Measurements from ENCODE around the gene NT5M.

NT5M gene

DNA sequence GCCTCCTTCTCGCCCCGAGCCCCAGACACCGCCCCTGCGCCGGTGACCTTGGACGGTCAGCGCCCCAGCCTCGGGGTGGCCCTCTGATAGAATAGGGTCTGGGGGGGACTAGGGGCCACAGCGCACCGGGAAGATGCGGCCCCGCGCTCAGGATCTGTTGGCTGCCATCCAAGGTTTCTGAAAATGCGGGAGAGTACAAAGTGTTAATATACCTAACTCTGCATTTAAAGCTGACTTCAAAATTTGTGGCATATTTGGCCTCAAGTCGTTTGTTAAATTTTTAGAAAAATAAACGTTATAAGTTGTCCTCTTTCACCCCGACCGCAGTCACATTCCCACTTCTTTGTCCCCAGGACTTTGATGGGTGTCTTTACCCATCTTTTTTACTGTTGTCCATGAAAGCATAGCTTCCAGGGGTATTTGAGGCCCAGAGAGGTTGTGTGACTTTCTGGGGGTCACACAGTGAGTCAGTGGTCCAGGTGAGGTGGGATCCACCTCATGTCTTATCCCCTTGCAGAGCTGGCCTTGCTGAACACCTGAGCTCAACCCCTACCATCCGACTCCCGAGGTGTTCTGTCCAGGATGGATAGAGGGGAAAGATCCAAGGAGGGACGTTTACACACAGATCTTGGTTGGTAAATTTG is 796 bp downstream of the NT5M start:
- no peak for DNase-seq (ENCODE audit: low read depth in 2 of 2)

DNA sequence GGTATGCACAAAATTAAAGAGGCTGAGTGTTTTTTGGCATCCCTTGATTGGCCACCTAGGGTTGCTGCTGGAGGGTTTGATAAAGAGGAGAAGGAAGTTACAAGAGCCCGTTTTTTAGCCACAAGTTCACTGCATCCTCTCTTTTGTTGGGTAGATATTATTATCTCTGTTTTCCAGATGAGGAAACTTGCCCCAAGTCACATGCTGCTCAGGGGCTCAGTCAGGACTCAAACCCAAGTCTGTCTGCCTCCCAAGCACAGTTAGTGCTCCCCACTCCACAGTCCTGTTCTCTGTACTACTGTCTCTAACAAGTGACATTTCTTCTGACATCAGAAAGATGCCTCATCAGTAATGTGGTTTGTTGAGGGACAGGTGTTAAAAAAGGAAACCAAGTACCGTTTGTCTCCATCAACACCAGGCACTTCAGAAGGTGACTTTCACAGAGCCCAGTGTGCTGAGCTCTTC is 1.4 kb downstream of the NT5M start:
- DNase-seq (ENCODE audit: low read depth in 2 of 2), result no peak

DNA sequence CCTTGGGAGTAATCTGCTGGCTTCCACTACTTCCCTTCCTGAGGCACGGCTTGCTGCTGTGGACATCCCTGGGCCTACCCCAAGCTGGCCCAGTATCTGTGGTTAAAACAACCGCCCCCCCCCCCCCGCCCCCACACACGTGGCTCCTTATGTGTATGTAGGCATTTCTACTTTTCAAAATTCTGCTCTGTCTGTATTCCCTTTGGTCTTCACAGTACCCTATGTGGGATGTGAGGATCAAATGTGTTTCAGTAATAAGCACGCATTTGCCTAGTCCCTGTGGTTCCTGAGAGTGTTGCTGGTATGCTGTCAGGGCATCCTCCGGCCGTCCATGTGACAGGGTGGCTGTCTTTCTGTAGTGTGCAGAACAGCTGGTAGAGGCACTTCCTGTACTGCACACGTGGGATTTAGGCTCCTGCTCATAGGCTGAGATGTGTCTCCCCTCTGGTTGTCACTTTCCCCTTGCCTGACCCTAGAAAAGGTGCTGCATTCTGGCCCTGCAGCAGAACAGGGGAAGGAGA is 2.2 kb downstream of the NT5M start:
- DNase-seq (ENCODE audit: low read depth in 2 of 2), result peak in 1 of 2 donors; percentile 8

DNA sequence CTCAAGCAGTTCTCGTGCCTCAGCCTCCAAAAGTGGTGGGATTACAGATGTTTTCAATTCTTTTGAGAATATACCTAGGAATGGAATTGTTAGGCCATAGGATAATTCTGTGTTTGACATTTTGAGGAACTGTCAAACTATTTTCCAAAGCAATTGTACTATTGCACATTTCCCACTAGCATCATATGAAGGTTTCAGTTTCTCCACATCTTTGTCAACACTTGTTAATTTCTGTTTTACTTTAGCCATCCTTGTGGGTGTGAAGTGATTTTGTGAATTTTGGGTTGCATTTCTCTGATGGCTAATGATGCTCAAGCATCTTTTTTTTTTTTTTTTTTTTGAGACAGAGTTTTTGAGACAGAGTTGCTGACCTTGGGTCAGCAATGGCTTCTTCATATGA is 6.2 kb downstream of the NT5M start:
- no peak for DNase-seq (ENCODE audit: low read depth in 2 of 2)

DNA sequence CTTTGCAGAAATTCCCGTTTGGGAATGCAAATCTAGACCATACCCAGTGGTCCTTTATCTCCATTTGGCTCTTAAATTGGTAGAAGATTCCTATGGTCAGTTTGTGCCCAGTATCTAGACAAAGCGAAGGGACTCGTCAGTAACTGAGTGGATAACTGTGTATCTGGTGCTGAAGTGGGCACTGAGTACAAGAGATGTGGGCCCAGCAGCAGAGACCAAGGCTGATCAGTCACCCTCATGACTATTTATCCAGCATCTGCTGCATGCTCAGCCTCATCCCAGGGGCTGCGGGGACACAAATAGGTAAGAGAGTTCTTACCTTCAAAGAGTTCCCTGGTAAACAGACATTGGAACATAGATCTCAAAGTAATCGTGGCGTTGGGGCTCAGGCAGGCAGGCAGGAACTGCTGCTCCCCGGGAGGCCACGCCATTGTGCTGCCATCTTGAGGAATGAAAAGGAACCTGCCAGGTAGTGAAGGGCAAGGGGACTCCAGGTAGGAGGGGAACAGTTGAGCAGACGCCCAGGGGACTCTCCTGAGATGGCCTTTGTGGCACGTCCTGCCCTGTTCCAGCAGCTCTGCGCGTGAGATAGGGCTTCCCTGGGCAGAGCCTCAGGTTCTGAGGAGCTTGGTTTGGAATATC is 10.3 kb downstream of the NT5M start:
- peak; percentile 38 to 54 for DNase-seq (ENCODE audit: low read depth in 2 of 2)

DNA sequence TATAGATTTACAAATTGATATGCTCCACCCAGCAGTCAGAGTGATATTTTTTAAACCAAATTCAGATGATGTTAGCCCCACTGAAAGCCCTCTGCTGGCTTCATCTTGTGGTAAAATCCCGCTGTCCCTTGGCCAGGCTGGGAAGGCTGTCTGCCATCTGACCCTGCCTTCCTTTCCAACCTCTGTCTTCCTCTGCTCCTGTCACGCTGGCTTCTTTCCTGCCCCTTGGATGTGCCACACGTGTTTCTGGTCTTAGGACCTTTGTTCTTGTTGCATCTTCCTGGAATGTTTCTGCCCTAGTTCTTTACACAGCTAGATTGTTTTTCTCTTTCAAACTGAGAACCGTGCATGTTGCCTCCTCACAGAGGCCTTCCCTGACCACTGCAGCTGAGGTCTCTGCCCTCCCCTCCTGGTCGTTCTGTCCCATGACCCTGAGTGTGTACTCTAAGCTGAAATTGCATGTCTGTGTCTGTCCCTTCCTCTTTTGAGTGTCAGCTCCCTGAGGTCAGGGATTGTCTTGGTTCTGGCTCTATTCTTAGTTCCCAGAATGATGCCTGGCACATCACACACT is 11.4 kb downstream of the NT5M start:
- no peak for DNase-seq (ENCODE audit: low read depth in 2 of 2)

DNA sequence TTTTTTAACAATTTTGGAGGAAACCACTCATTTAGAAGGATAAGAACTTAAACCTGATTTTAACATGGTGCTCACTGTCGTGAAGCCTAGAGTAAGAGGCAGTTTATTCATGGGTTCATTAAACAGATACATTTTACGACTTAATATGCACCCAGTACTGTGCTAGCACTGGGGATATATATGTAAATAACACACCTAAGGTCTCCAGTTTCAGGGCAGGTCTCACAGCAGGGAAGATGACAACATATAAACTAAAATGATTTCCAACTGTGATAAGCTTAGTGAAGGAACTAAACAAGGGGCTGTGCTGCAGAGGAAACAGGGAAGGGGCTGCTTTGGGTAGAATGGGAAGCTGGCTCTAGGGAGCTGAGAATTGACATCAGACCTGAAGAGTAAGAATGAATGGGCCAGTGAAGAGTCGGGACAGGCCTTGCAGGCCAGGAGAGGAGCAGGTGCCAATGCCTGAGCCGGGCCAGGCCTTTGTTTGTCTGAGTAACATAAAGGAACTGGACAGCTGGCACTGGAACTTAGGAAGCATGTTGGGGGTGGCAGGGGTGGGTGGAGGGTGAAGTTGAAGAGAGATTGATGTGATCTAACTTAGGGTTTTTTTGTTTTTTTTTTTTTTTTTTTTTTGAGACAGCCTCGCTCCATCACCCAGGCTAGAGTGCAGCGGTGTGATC is 12.1 kb downstream of the NT5M start:
- no peak for DNase-seq (ENCODE audit: low read depth in 2 of 2)

DNA sequence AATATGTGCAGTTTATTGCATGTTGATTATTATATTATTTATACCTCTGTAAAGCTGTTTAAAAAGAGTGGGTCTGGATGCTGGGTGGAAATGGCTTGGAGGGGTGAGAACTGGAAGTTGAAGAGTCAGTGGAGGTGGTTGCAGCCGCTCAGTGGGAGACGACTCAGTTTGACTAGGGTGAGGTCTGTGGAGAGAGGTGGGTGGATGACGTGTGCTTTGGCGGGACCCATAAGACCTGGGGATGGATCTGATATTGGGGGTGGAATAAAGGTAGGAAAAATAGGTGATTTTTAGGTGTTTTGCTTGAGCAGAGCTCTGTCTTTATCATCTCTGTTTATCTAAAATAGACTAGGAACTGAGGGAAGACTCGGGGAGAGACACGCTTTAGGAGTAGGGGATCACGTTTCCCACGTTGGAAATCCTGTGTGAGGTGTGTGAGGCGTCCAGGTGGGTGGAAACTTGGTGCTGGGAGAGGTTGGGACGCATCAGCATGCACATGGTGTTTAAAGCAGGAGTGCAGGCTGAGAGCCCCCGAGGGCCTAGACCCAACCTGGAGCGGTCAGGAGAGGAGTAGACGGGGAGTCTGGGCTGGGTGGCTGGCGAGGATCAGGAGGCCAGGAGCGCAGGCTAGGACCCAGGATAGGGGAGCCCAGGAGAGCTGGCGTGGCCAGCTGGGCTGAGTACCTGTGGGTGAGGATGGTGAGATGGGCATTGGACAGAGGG is 17.2 kb downstream of the NT5M start:
- no peak for DNase-seq (ENCODE audit: low read depth in 2 of 2)

DNA sequence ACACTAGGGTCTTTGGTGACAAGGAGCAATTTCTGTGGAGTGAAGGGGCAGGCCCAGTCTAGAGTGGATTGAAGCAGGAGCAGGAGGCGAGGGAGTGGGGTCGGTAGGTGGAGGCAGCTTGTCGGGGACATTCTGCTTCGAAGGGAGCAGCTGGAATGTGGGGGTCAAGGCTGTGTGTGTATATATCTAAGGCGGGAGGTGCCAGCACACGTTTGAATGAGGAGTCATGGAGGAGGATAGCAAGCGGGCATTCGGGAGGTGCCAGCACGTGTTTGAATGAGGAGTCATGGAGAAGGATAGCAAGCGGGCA is 17.7 kb downstream of the NT5M start:
- DNase-seq (ENCODE audit: low read depth in 2 of 2), result no peak

DNA sequence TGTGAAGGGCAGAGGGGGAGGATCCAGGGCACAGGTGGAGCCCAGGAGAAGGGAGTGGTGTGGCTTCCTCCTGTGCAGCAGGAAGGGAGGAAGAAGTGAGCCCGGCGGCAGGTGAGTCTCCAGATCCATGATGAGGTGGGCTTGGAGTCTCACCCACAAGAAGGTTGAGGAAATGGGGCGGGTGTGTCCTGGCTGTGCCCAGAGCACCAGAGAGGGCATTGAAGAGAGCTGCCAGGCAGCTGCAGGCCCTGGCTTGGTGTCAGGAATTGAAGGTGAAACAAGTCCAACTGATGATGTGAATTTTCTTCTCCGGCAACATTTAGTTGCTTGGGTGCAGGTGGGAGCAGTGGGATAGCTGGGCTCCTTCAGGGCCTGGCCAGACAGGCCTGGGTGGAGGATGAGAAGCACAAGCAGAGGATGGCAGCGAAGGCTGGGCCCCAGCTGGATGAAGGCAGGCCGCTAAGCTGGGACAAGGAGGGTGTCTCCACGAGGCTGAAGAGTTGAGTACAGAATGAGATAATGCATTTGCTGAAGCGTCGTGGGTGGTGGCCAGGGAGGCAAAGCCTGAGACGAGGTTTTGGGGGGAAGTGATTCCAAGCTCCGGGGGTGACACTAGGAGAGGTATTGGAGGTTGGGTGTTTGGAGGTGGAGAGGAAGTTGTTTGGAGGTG is 18.3 kb downstream of the NT5M start:
- DNase-seq (ENCODE audit: low read depth in 2 of 2), result no peak

DNA sequence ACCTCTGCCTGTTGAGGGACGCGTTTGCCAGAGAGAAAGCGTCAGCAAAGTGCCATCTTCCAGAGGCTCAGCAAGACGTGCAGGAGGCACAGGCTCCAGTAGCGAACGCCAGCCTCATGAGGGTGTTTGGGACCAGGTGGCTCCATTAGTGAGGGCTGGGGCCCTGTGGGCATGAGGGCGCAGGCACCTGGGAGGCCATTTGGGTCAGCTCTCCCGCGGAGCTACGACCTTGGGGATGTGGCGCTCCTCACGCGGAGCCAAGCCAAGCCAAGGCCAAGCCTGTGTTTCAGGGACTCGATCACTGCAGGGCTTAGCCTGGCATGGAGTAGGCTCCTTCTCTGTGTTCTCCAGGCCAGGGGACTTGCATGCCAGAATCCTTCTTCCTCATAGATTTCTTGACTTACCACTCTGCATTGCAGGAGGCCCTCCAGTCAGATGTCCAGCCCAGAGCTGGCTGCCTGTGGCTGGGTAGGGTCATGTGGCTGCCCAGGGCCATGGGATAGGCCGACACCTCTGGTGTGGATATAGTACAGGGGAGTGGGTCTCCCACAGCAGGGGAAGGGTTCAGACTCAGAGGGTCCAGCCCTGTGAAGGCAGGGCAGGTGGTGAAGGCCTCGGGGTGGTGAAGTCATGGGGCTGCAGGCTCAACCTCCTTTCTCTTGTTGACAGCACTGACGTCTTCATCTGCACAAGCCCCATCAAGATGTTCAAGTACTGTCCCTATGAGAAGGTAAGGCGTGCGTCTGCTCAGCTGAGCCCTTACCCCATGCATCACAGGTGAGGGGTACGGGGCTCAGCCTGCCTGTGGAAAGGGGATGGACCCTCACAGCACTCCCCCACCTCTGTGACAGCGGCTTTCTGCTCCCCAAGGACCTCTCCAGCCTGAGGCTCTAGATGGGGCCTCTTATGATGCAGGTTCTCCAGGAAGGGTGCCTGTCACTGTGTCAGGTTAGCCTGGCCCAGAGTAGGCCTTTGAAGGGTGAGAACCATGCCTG is 19.6 kb downstream of the NT5M start:
- no peak for DNase-seq (ENCODE audit: low read depth in 2 of 2)

DNA sequence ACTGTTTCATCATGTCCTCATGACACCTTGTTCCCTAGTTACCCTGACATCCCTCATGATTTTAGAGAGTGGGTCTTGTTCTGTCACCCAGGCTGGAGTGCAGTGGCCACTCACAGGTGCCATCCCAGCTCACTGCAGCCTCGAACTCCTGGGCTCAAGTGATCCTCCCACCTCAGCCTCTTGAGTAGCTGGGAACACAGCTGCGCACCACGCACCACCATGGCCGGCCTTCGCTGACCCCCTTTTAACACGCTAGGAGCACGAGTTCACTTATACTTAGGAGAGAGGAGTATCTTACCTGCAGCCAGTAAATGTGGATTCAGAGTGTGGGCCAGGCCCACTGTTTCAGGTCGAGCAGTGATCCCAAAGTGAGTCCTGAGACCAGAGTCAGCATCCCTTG is 21.4 kb downstream of the NT5M start:
- DNase-seq (ENCODE audit: low read depth in 2 of 2), result no peak

DNA sequence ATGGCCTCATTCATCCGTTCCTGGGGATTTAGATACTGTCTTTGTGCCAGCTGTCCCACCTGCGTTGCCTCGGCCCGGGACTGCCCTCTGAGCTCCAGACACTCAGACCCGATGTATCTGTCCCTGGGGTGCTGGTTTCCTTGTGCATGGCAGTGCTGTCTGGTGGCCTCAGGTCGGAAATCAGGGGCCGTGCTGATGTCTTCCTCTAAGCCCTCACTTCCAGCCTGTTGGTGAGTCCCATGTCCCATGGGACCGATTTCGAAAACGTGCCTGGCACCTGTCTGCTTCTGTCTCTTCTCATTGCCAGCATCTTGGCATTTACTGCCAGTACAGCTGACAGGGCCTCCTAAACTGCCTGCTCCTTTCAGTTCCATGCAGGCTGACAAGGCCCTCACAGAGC is 22.1 kb downstream of the NT5M start:
- DNase-seq (ENCODE audit: low read depth in 2 of 2), result no peak

DNA sequence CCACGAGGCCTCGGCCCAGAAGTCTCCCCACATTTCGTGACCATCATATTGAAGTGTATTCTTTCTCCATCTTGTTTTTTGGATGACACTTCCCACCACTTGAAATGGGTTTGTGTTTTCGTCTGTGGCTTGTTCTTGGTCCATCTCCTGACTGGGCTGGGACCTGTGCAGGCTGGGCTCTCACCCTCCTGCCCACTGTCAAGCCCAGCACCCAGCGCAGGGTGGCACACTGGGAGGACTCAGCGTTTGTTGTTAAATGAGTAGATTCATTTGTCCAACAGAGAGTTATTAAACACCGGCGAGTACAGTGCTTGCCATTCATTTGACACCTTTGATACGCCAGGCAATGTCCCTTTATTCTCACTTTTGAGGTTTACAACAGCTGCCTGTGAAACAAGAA is 22.6 kb downstream of the NT5M start:
- DNase-seq (ENCODE audit: low read depth in 2 of 2), result no peak

DNA sequence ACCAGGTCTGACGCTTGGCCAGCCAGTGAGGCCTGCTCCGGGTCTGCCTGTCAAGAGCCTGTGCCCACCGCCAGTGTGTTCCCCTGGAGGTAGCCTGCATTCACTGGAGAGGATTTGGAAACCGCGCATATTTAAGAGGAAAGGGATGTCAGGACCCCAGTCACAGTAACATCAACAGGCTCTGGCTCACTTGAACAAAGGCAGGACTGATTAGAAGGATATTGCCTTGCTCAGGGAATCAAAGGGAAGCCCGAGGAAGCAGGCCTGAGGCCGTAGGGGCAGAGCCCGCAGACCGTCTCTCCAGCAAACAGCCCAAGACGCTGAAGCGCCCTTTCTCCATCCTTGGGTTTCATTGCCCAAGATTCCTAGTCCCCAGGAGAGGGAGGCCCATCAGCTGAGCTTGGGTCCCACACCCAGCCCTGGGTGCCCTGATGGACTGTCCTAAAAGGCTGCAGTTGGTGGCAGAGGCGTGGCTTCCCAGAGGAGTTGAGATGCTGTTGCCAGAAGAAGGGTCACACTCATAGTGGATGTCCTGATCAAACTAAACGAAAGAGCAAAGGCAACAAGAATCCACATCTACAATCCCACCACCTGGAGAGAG is 23.2 kb downstream of the NT5M start:
- DNase-seq (ENCODE audit: low read depth in 2 of 2), result no peak

DNA sequence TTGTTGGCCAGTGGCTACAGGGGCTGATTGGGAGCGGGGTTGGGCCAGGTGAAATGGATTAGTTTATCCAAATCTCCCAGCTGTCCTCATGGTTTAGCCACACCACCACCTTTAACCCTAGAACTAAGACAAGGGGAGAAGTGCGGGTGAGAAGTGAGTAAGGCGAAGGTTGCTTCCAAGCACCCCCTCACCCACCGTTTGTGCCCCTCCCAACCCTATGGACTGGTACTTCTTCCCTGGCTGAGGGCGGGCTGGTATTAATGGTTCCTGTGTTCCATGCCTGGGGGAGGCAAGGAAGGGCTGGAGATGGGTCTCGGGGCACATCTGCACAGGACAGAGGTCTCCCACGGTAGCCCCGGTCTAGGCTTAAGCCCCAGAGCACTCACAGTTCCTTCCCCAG is 25.1 kb downstream of the NT5M start:
- no peak for DNase-seq (ENCODE audit: low read depth in 2 of 2)

DNA sequence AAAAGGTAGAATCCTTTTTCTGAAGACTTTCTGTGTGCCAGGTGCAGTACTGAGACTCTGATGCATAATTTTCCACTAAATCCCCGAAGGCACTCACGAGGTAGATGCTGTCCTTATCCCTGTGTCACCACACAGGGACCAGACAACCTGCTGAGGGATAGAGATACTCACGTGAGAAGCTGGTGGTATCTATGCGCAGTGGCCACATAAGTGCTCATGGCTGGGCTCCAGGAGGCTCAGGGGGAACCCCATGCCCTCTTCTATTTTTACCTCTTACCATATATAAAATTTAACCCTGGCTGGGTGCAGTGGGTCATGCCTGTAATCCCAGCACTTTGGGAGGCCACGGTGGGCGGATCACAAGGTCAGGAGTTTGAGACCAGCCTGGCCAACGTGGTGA is 38.3 kb downstream of the NT5M start:
- DNase-seq (ENCODE audit: low read depth in 2 of 2), result no peak

DNA sequence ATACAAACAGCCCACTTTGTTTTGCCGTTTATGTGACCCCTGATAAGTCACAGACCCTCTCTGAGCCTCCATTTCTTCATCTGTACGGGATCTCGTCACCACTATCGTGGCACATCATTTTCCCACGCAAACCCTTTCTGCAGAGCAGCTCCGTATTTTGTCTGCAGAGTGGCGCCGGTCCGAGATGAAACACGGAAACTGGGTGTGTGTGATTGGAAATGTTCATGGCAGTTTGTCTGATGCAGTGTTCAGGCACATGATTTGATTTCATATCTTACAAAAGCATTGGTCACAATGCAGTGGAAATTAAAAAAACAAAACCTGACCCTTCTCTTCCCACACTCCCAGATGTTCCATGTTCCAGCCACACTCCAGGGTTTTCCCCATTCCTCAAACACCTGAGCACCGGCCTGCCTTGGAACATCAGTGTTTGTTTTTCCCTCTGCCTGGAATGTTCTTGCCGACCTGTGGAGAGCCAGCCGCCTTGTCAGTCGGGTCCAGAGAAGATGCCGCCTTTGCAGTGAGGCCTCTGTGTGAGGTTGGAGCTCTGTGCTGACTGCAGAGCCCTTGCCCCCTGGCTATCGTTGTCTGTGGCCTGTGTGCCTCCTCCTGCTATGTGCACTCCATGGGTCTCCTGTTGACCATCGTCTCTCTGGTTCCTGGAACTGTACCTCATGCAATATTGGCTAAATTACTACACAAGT is 39.2 kb downstream of the NT5M start:
- no peak for DNase-seq (ENCODE audit: low read depth in 2 of 2)

DNA sequence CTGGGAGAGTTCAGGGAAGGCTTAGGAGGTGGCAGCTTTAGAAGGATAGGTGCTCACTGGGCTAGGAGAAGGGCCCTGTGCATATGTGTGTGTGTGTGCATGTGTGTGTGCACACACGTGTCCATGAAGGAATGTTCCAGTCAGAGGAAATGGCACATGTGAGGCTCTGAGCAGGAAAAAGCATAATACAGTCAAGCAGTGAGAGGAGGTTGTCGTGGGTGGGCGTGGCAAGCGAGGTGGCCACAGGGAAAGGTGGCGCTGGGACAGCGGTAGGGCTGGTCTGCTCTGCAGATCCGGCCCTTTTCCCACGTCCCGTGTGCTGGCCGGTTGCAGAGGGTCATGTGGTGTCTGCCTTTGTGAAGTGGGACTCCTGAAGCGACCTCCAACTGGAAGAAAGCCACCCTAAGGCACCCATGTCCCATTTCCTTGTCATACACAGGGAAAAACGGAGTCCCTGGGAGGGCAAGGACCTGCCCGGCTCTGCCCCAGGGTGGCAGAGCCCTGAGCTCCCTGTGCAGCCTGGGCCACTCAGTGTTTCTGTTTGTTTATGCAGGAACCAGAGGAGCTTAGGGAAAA is 40.1 kb downstream of the NT5M start:
- no peak for DNase-seq (ENCODE audit: low read depth in 2 of 2)

All from stimulated activated CD4-positive, alpha-beta T cell treated with anti-CD3 and anti-CD28 coated beads, Interleukin-1b, Interleukin-23, amount 100 ng/mL, for 1 hour (primary cell).